Naive thymus-derived CD4-positive, alpha-beta T cell (primary cell): Measurements from ENCODE around the gene NDUFB5. TPM values are rescaled to one million over a fixed set of nuclear protein-coding genes. Genes with fewer than 3 reads are reported as not detected.

Experiments used
- ATAC-seq: fragments of 150-1000 bp; cut with Tn5 transposase; 2 replicates; pipeline ENCODE4 v1.10.0; 2021; ENCODE audit warnings: mild to moderate bottlenecking, moderate library complexity
- CTCF ChIA-PET: fragments of 350-600 bp; sonication (Branson Sonifier 250); formaldehyde crosslinking; loops from one replicate; lab custom pipeline; 2021; ENCODE audit warnings: antibody characterized with exemption; lab: Charles Lee
- POLR2A ChIA-PET: fragments of 350-600 bp; sonication (Branson Sonifier 250); formaldehyde crosslinking; loops from one replicate; lab custom pipeline; 2021; ENCODE audit warnings: antibody characterized with exemption, inconsistent platforms; lab: Charles Lee
- DNase-seq, 9 donors: peaks; one replicate each; pipeline versions ENCODE4 v3.0.0 to v3.0.0-alpha.2; 2020 to 2022; ENCODE audit warnings: mixed read lengths in 1 of 9
- H3K27ac ChIP-seq: one replicate; pipeline ENCODE4 v1.7.0; 2013; ENCODE audit warnings: mild to moderate bottlenecking, low read depth, low read length, moderate library complexity
- H3K27me3 ChIP-seq, 2 donors: one replicate each; pipeline ENCODE4 v1.7.0; 2013; ENCODE audit warnings: low read length in 2 of 2, mild to moderate bottlenecking in 2 of 2, moderate library complexity in 2 of 2; ENCODE audit not compliant: control insufficient read depth in 2 of 2, insufficient read depth in 2 of 2
- H3K36me3 ChIP-seq, 3 experiments: 1 replicate in 2 of 3; 2 replicates in 1 of 3; pipeline ENCODE4 v1.7.0; 2013; ENCODE audit warnings: low read length in 3 of 3, mild to moderate bottlenecking in 3 of 3, moderate library complexity in 1 of 3; ENCODE audit not compliant: insufficient read depth in 3 of 3, control insufficient read depth in 2 of 3
- H3K4me1 ChIP-seq, 2 donors: one replicate each; pipeline ENCODE4 v1.7.0; 2013; ENCODE audit warnings: low read length in 2 of 2, mild to moderate bottlenecking in 2 of 2, moderate library complexity in 1 of 2; ENCODE audit not compliant: control insufficient read depth in 2 of 2, insufficient read depth in 2 of 2
- H3K4me3 ChIP-seq: 2 replicates; pipeline ENCODE4 v1.7.0; 2013; ENCODE audit warnings: mild to moderate bottlenecking, low read length
- H3K9me3 ChIP-seq, 3 experiments: 1 replicate in 2 of 3; 2 replicates in 1 of 3; pipeline ENCODE4 v1.7.0; 2013; ENCODE audit warnings: low read length in 3 of 3; ENCODE audit not compliant: control insufficient read depth in 2 of 3
- H3K27ac Mint-ChIP-seq, 9 donors: one replicate each; pipeline ENCODE4 v1.8.0; 2020 to 2022; ENCODE audit warnings: mixed read lengths in 9 of 9, mild to moderate bottlenecking in 8 of 9, moderate library complexity in 5 of 9, inconsistent platforms in 2 of 9
- H3K27me3 Mint-ChIP-seq, 5 donors: one replicate each; pipeline ENCODE4 v1.8.0; 2021 to 2022; ENCODE audit warnings: mixed read lengths in 5 of 5, mild to moderate bottlenecking in 1 of 5
- H3K36me3 Mint-ChIP-seq, 5 donors: one replicate each; pipeline ENCODE4 v1.8.0; 2020 to 2022; ENCODE audit warnings: mixed read lengths in 5 of 5, mild to moderate bottlenecking in 3 of 5, inconsistent platforms in 1 of 5
- H3K4me1 Mint-ChIP-seq, 7 donors: one replicate each; pipeline ENCODE4 v1.8.0; 2020 to 2022; ENCODE audit warnings: mixed read lengths in 7 of 7, mild to moderate bottlenecking in 3 of 7, inconsistent platforms in 1 of 7
- H3K4me3 Mint-ChIP-seq, 10 donors: one replicate each; pipeline ENCODE4 v1.8.0; 2020 to 2022; ENCODE audit warnings: mild to moderate bottlenecking in 10 of 10, mixed read lengths in 10 of 10, moderate library complexity in 6 of 10, inconsistent platforms in 2 of 10
- H3K9me3 Mint-ChIP-seq, 11 donors: one replicate each; pipeline ENCODE4 v1.8.0; 2020 to 2022; ENCODE audit warnings: mixed read lengths in 11 of 11, mild to moderate bottlenecking in 4 of 11, inconsistent platforms in 1 of 11, moderate library complexity in 1 of 11
- intact Hi-C, 2 donors: fragments of 100-400 bp; cut with micrococcal nuclease; formaldehyde crosslinking; loops; one replicate each; pipeline ENCODE4 v1.15.1; 2023
- polyA plus RNA-seq, 2 donors: library from polyadenylated mRNA; unstranded; fragments of 300-500 nt; fragmentation: Illumina TruSeq; gene quantifications; one replicate each; pipeline ENCODE4 v1.2.3, GENCODE V29; 2021
- total RNA-seq, 6 experiments: library from RNA in 5 of 6; stranded (reverse) in 5 of 6; gene quantifications; 1 replicate in 5 of 6; 2 replicates in 1 of 6; pipeline ENCODE4 v1.2.3 and lab custom pipeline; 2021 to 2026

Gene NDUFB5
- total and polyA plus RNA-seq, 7 experiments from 2014 or later = 33.4 to 105 (median 62.8) TPM

DNA sequence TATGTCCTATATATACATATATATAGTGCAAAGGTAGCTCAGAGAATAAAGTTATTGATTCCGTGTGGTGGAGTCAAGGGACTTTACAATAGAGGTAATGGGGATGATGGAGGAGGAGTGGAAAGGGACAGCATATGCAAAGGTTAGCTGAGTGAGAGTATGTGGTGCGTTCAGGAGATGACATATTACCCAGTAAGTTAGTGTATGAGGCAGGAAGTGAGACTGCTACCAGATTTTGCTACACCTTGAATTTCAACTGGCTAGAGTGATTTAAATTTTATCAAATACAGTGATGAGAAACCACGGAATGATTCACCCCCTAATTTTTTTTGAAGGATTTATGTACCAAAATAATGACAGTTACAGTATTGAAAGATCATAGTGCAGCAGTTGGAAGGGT is 39.1 kb upstream of the NDUFB5 start:
- H3K4me3 ChIP-seq = no peak overlapping the region
- ChIA-PET POLR2A (no interaction called here), CTCF (interaction anchor here (1.4 kb wide), 1 partner anchor 84 kb away, joined by 3 read pairs; no protein-coding TSS in a partner anchor)

DNA sequence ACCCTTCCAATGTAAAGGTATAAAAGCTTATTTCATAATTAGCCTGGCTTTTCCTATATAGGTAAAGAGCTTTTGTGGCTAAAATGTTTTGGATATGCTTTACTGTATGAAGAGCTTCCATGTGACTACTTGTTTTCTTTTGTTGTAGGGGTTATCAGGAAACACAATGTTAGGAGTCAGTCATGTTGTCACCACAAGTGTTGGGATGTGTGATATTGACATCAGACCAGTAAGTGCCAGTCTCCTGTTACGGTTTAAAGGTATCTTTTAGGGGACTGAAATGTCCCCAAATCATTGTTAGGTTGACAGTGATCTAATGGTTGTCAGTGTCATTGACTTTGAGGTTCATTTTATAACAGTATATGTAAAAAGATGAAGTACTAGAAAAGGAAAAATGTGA is 23.6 kb upstream of the NDUFB5 start:
- Mint-ChIP-seq H3K27me3 (no peaks in the 10 kb centered on the region), H3K9me3 (no peaks in the 10 kb centered on the region), H3K36me3 (peaks cover 7 to 34% (median 16%) of the 10 kb centered on the region in 5 donors), H3K4me1 (peaks cover 0 to 3% (median 0%) of the 10 kb centered on the region in 7 donors), H3K4me3 (no peak overlapping the region), H3K27ac (no peak overlapping the region)
- H3K27ac ChIP-seq = no peak overlapping the region
- peaks cover 12 to 74% (median 20%) of the 10 kb centered on the region in 3 experiments for H3K36me3 ChIP-seq
- ChIA-PET POLR2A (no interaction called here), CTCF (no interaction called here)
- no peaks in the 10 kb centered on the region for H3K27me3 ChIP-seq
- no peak for DNase-seq
- no peak overlapping the region for H3K4me3 ChIP-seq
- H3K9me3 ChIP-seq = no peaks in the 10 kb centered on the region
- intact Hi-C loops = no loop called here
- H3K4me1 ChIP-seq = no peaks in the 10 kb centered on the region
- no peak for ATAC-seq

More for the DNA sequence above, 39.1 kb upstream of the NDUFB5 start:
- H3K27ac Mint-ChIP-seq = peak overlapping the region in 8 of 9 donors; percentile 1 to 69 (median 22)
- H3K4me3 Mint-ChIP-seq = peak overlapping the region in 9 of 10 donors; percentile 2 to 63 (median 27)
- H3K27ac ChIP-seq = no peak overlapping the region
- ATAC-seq (no peak), DNase-seq (no peak)
- H3K4me1 ChIP-seq = peaks cover 10% of the 10 kb centered on the region in 2 donors
- peaks cover 0 to 2% (median 0%) of the 10 kb centered on the region in 5 donors for H3K27me3 Mint-ChIP-seq
- H3K4me1 Mint-ChIP-seq = peaks cover 13 to 56% (median 44%) of the 10 kb centered on the region in 7 donors
- peaks cover 0 to 5% (median 3%) of the 10 kb centered on the region in 5 donors for H3K36me3 Mint-ChIP-seq
- peaks cover 0 to 18% (median 7%) of the 10 kb centered on the region in 3 experiments for H3K36me3 ChIP-seq
- no peaks in the 10 kb centered on the region for H3K27me3 ChIP-seq
- no peaks in the 10 kb centered on the region for H3K9me3 ChIP-seq
- no peaks in the 10 kb centered on the region for H3K9me3 Mint-ChIP-seq
- intact Hi-C loops = loop anchor here (10.0 kb wide), 1 partner anchor 1419 kb away; the partner anchor contains the start of gene DNAJC19 (in 2 of the 2)

DNA sequence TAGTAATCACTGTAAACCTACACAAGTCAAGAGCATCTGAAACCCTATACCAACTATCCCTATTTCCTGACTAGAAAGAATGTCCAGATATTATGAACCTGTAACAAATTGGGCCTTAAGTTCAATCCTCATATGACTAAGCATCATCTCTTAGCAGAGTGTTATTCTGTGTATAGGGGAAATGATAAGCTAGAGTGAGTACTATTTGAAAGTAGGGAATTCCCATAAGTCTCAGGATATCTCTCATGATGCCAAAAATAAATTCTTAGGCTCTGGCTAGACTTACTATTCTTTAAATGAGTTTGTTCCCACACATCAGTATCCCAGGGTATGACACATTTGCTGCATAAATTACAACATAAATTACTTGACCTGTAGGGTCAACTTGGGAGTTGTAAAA is 15.5 kb upstream of the NDUFB5 start:
- Mint-ChIP-seq H3K36me3 (peaks cover 0 to 36% (median 22%) of the 10 kb centered on the region in 5 donors), H3K4me1 (no peaks in the 10 kb centered on the region), H3K9me3 (no peaks in the 10 kb centered on the region), H3K27me3 (no peaks in the 10 kb centered on the region), H3K27ac (peak overlapping the region in 3 of 9 donors; percentile 29 to 38 (median 34)), H3K4me3 (no peak overlapping the region)
- Histone ChIP-seq H3K9me3 (no peaks in the 10 kb centered on the region), H3K27ac (no peak overlapping the region), H3K36me3 (peaks cover 18 to 91% (median 36%) of the 10 kb centered on the region in 3 experiments), H3K4me1 (no peaks in the 10 kb centered on the region), H3K27me3 (no peaks in the 10 kb centered on the region), H3K4me3 (no peak overlapping the region)
- intact Hi-C loops = no loop called here
- POLR2A ChIA-PET = no interaction called here
- CTCF ChIA-PET = interaction anchor here (0.5 kb wide), 1 partner anchor 65 kb away, joined by 3 read pairs; no protein-coding TSS in a partner anchor
- ATAC-seq (no peak), DNase-seq (no peak)

- CTCF ChIA-PET = interaction anchor here (0.7 kb wide), 1 partner anchor 285 kb away, joined by 4 read pairs; no protein-coding TSS in a partner anchor
- no peaks in the 10 kb centered on the region for H3K4me1 Mint-ChIP-seq
- peaks cover 18 to 87% (median 38%) of the 10 kb centered on the region in 3 experiments for H3K36me3 ChIP-seq
These were observed 13.9 kb upstream of the NDUFB5 start for GRCh38 chr3:179590669-179591068.

GRCh38 chr3:179591313-179591712 is 13.3 kb upstream of the NDUFB5 start:
- Mint-ChIP-seq H3K9me3 (no peaks in the 10 kb centered on the region), H3K4me3 (no peak overlapping the region), H3K27me3 (no peaks in the 10 kb centered on the region), H3K27ac (peak overlapping the region in 2 of 9 donors; percentile 12 to 20), H3K4me1 (no peaks in the 10 kb centered on the region), H3K36me3 (peaks cover 0 to 30% (median 19%) of the 10 kb centered on the region in 5 donors)
- Histone ChIP-seq H3K4me1 (no peaks in the 10 kb centered on the region), H3K27me3 (no peaks in the 10 kb centered on the region), H3K9me3 (no peaks in the 10 kb centered on the region), H3K36me3 (peaks cover 18 to 86% (median 42%) of the 10 kb centered on the region in 3 experiments), H3K4me3 (no peak overlapping the region), H3K27ac (no peak overlapping the region)
- POLR2A ChIA-PET = no interaction called here
- intact Hi-C loops = no loop called here
- DNase-seq (no peak), ATAC-seq (no peak)
- CTCF ChIA-PET = no interaction called here

More at GRCh38 chr3:179590669-179591068, 13.9 kb upstream of the NDUFB5 start:
- no peak for DNase-seq
- POLR2A ChIA-PET = interaction anchor here (0.6 kb wide), 1 partner anchor 14 kb away, joined by 3 read pairs; no protein-coding TSS in a partner anchor
- no peaks in the 10 kb centered on the region for H3K9me3 Mint-ChIP-seq
- Histone ChIP-seq H3K27ac (no peak overlapping the region), H3K9me3 (no peaks in the 10 kb centered on the region), H3K27me3 (no peaks in the 10 kb centered on the region), H3K4me3 (no peak overlapping the region), H3K4me1 (no peaks in the 10 kb centered on the region)
- H3K27ac Mint-ChIP-seq = peak overlapping the region in 4 of 9 donors; percentile 20 to 58 (median 41)
- H3K36me3 Mint-ChIP-seq = peaks cover 0 to 35% (median 21%) of the 10 kb centered on the region in 5 donors
- ATAC-seq = no peak
- H3K27me3 Mint-ChIP-seq = no peaks in the 10 kb centered on the region
- H3K4me3 Mint-ChIP-seq = no peak overlapping the region
- intact Hi-C loops = no loop called here

DNA sequence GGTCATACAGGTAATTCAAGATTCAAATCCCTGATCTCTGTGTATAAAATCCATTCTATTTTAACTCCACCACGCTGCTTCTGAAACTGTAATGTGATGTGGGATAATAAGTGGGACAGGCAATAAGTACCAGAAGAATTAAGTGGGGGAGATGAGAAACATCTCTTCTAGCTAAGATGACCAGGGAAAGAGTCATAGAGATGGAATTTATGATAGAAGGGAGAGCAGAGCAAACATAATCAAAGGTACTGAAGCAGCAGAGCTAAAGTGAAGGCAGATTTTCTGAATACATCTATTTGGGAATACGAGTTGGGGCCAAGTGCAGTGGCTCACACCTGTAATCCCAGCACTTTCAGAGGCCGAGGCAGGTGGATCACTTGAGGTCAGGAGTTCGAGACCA is 5.1 kb upstream of the NDUFB5 start:
- H3K4me3 Mint-ChIP-seq = peak overlapping the region in 1 of 10 donors; percentile 29
- H3K4me3 ChIP-seq = no peak overlapping the region
- H3K27me3 Mint-ChIP-seq = no peaks in the 10 kb centered on the region
- H3K9me3 ChIP-seq = no peaks in the 10 kb centered on the region
- no peak overlapping the region for H3K27ac ChIP-seq
- peaks cover 10 to 15% of the 10 kb centered on the region in 2 donors for H3K4me1 ChIP-seq
- intact Hi-C loops = no loop called here
- peaks cover 3 to 67% (median 21%) of the 10 kb centered on the region in 3 experiments for H3K36me3 ChIP-seq
- no peak for DNase-seq
- H3K27me3 ChIP-seq = no peaks in the 10 kb centered on the region
- POLR2A ChIA-PET = no interaction called here
- CTCF ChIA-PET = no interaction called here
- no peaks in the 10 kb centered on the region for H3K9me3 Mint-ChIP-seq
- peak overlapping the region in 2 of 9 donors; percentile 64 to 65 for H3K27ac Mint-ChIP-seq
- H3K36me3 Mint-ChIP-seq = peaks cover 4 to 30% (median 5%) of the 10 kb centered on the region in 5 donors
- ATAC-seq = no peak
- H3K4me1 Mint-ChIP-seq = peaks cover 3 to 34% (median 15%) of the 10 kb centered on the region in 7 donors
